ENCODE measurements around the gene TRPV6.

TRPV6 gene

GRCh38 chr7:142871260-142872105 is 14.1 kb downstream of the TRPV6 start:
- no peak for DNase-seq (ENCODE audit: low spot score)
- TF ChIP-seq, protein P1, sequence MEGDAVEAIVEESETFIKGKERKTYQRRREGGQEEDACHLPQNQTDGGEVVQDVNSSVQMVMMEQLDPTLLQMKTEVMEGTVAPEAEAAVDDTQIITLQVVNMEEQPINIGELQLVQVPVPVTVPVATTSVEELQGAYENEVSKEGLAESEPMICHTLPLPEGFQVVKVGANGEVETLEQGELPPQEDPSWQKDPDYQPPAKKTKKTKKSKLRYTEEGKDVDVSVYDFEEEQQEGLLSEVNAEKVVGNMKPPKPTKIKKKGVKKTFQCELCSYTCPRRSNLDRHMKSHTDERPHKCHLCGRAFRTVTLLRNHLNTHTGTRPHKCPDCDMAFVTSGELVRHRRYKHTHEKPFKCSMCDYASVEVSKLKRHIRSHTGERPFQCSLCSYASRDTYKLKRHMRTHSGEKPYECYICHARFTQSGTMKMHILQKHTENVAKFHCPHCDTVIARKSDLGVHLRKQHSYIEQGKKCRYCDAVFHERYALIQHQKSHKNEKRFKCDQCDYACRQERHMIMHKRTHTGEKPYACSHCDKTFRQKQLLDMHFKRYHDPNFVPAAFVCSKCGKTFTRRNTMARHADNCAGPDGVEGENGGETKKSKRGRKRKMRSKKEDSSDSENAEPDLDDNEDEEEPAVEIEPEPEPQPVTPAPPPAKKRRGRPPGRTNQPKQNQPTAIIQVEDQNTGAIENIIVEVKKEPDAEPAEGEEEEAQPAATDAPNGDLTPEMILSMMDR (IDR thresholded peaks at IDR 0.05; ENCODE audit: extremely low read depth, insufficient read depth, missing control alignments) = no peak
- in situ Hi-C loops (cut with MboI; ENCODE audit: low pct_unique_long_range_greater_than_20kb, low sequenced_read_pairs, unreplicated experiment) = loop anchor here (25.0 kb wide), 1 partner anchor 341 kb away; the partner anchor contains the start of gene TAS2R40

GRCh38 chr7:142870566-142871259 is 14.8 kb downstream of the TRPV6 start:
- in situ Hi-C loops (cut with MboI; ENCODE audit: low pct_unique_long_range_greater_than_20kb, low sequenced_read_pairs, unreplicated experiment) = loop anchor here (25.0 kb wide), 1 partner anchor 342 kb away; the partner anchor contains the start of gene TAS2R40
- TF ChIP-seq, protein P1 (IDR thresholded peaks at IDR 0.05; ENCODE audit: extremely low read depth, insufficient read depth, missing control alignments) = no peak
- no peak for DNase-seq (ENCODE audit: low spot score)

DNA sequence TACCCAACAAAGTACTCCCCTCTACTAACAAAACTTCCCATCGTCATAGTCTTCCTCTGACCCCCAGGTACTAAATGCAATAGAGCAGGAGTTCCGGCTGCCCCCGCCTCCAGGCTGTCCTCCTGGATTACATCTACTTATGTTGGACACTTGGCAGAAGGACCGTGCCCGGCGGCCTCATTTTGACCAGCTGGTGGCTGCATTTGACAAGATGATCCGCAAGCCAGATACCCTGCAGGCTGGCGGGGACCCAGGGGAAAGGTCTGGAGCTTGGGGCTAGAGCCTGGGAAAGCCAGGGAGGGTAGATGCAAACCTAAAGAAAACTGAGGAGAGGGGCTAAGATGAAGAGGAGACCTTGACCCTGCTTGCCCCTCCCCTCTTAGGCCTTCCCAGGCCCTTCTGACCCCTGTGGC is 15.4 kb downstream of the TRPV6 start:
- TF ChIP-seq, protein P1 (IDR thresholded peaks at IDR 0.05; ENCODE audit: extremely low read depth, insufficient read depth, missing control alignments) = no peak
- no peak for DNase-seq (ENCODE audit: low spot score)
- in situ Hi-C loops (cut with MboI; ENCODE audit: low pct_unique_long_range_greater_than_20kb, low sequenced_read_pairs, unreplicated experiment) = loop anchor here (25.0 kb wide), 1 partner anchor 342 kb away; the partner anchor contains the start of gene TAS2R40

GRCh38 chr7:142869434-142869833 is 16.1 kb downstream of the TRPV6 start:
- in situ Hi-C loops (cut with MboI; ENCODE audit: low pct_unique_long_range_greater_than_20kb, low sequenced_read_pairs, unreplicated experiment) = loop anchor here (25.0 kb wide), 1 partner anchor 343 kb away; the partner anchor contains the start of gene TAS2R40
- DNase-seq (ENCODE audit: low spot score) = no peak
- TF ChIP-seq, protein P1 (IDR thresholded peaks at IDR 0.05; ENCODE audit: extremely low read depth, insufficient read depth, missing control alignments) = no peak

DNA sequence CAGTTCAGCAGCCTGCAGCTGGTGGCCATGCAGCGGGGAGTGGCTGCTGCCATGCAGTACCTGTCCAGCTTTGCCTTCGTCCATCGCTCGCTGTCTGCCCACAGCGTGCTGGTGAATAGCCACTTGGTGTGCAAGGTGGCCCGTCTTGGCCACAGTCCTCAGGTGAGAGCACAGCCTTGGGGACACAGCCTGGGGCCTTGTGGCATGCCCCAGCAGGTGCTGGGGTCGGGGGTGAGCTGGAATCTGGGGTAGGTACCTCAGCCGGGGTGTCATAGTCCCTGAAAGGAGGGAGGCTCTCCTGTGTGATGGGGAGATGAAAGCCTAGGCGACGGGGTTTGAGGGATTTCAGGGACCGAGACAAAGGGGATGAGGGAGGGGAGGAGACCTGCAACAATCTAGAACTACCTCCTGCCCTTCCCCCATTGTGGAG is 16.5 kb downstream of the TRPV6 start:
- TF ChIP-seq, protein P1 (IDR thresholded peaks at IDR 0.05; ENCODE audit: extremely low read depth, insufficient read depth, missing control alignments) = no peak
- in situ Hi-C loops (cut with MboI; ENCODE audit: low pct_unique_long_range_greater_than_20kb, low sequenced_read_pairs, unreplicated experiment) = loop anchor here (25.0 kb wide), 1 partner anchor 343 kb away; the partner anchor contains the start of gene TAS2R40

DNA sequence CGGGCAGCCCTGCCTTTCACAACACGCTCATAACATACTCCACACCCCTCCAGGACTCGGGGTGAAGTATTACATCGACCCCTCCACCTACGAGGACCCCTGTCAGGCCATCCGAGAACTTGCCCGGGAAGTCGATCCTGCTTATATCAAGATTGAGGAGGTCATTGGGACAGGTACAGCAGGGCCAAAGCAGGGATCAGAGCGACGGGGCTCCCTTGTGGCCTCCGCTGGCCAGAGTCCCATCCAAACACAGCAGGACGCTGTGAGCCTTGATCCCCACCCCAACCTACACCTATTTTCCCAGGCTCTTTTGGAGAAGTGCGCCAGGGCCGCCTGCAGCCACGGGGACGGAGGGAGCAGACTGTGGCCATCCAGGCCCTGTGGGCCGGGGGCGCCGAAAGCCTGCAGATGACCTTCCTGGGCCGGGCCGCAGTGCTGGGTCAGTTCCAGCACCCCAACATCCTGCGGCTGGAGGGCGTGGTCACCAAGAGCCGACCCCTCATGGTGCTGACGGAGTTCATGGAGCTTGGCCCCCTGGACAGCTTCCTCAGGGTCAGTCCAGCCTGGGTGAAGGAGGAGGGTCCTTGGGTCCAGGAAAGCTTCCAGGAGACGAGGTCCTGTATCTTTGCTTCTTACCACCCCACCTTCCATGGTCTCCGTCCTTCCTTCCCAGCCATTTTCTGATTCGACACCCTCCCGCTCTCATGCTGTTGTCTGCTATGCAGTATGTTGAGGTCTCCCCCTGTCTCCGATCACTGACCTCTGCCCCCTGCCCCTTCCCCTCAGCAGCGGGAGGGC is 17.2 kb downstream of the TRPV6 start:
- in situ Hi-C loops (cut with MboI; ENCODE audit: low pct_unique_long_range_greater_than_20kb, low sequenced_read_pairs, unreplicated experiment) = loop anchor here (25.0 kb wide), 1 partner anchor 344 kb away; the partner anchor contains the start of gene TAS2R40
- TF ChIP-seq, protein P1 (IDR thresholded peaks at IDR 0.05; ENCODE audit: extremely low read depth, insufficient read depth, missing control alignments) = no peak

More for the DNA sequence above, 16.5 kb downstream of the TRPV6 start:
- no peak for DNase-seq (ENCODE audit: low spot score)

More for the DNA sequence above, 17.2 kb downstream of the TRPV6 start:
- DNase-seq (ENCODE audit: low spot score) = no peak
